ENCODE results near the gene IL17RC. TPM values are rescaled to one million over a fixed set of nuclear protein-coding genes. Genes with fewer than 3 reads are reported as not detected.
"Not testable (repeated sequence)": the region's sequence is repeated elsewhere in the genome, so short reads cannot be mapped to it uniquely, and the experiment has no call there.

The IL17RC gene
- 1 to 10 TPM; 1.2 to 3.5 TPM for total RNA-seq

GRCh38 chr3:9916734-9917680 lies at the start of gene IL17RC:
Gene IL17RC, plus strand, starts transcription at chr3:9917098. Its CDS starts 218 bp downstream, at chr3:9917316.
- ATAC-seq (replicated peaks), result peak; percentile 80
- Mint-ChIP-seq H3K9me3 (no peaks in the 10 kb centered on the region), H3K27ac (peak within 1 kb of the TSS; percentile 38), H3K4me3 (peak within 1 kb of the TSS; percentile 69), H3K27me3 (no peaks in the 10 kb centered on the region), H3K4me1 (peaks cover 10% of the 10 kb centered on the region), H3K36me3 (ENCODE audit: low read depth) (peaks cover 5% of the 10 kb centered on the region)

DNA sequence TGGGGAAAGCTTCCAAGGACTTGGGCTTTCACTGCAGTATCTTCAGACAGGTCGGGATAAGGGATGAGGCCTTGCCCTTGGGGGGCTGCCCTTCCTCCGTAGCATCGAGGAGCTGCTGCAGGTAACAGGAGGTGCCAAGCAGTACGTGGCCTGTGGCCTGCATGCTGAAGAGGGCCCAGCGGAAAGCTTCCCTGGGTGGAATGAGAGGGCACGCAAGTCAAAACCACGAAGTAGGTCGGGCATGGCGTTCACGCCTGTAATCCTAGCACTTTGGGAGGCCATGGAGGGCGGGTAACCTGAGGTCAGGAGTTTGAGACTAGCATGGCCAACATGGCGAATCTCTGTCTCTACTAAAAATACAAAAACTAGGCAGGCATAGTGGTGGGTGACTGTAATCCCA lies 49.8 kb upstream of the IL17RC start:
- Mint-ChIP-seq H3K27me3 (peaks cover 1% of the 10 kb centered on the region), H3K27ac (no peak overlapping the region)

GRCh38 chr3:9869955-9870354 lies 46.9 kb upstream of the IL17RC start:
- H3K4me3 Mint-ChIP-seq, result no peak overlapping the region
- H3K27ac Mint-ChIP-seq, result no peak overlapping the region
- no peaks in the 10 kb centered on the region for H3K4me1 Mint-ChIP-seq
- H3K27me3 Mint-ChIP-seq, result no peaks in the 10 kb centered on the region
- no peak for ATAC-seq (replicated peaks)
- H3K36me3 Mint-ChIP-seq (ENCODE audit: low read depth), result no peaks in the 10 kb centered on the region
- H3K9me3 Mint-ChIP-seq, result no peaks in the 10 kb centered on the region

More for the DNA sequence above, 49.8 kb upstream of the IL17RC start:
- ATAC-seq (replicated peaks), result no peak
- Mint-ChIP-seq H3K9me3 (no peaks in the 10 kb centered on the region), H3K4me3 (no peak overlapping the region), H3K4me1 (no peaks in the 10 kb centered on the region), H3K36me3 (ENCODE audit: low read depth) (no peaks in the 10 kb centered on the region)

- Mint-ChIP-seq H3K9me3 (no peaks in the 10 kb centered on the region), H3K4me3 (no peak overlapping the region), H3K27ac (no peak overlapping the region), H3K36me3 (ENCODE audit: low read depth) (no peaks in the 10 kb centered on the region), H3K4me1 (no peaks in the 10 kb centered on the region), H3K27me3 (no peaks in the 10 kb centered on the region)
- ATAC-seq (replicated peaks), result no peak
Measured at GRCh38 chr3:9870978-9871377, 45.9 kb upstream of the IL17RC start.

GRCh38 chr3:9872067-9872466 lies 44.8 kb upstream of the IL17RC start:
- H3K4me1 Mint-ChIP-seq; H3K4me3 Mint-ChIP-seq; H3K9me3 Mint-ChIP-seq; H3K36me3 Mint-ChIP-seq (ENCODE audit: low read depth); H3K27ac Mint-ChIP-seq; H3K27me3 Mint-ChIP-seq; ATAC-seq (replicated peaks): not testable (repeated sequence)

DNA sequence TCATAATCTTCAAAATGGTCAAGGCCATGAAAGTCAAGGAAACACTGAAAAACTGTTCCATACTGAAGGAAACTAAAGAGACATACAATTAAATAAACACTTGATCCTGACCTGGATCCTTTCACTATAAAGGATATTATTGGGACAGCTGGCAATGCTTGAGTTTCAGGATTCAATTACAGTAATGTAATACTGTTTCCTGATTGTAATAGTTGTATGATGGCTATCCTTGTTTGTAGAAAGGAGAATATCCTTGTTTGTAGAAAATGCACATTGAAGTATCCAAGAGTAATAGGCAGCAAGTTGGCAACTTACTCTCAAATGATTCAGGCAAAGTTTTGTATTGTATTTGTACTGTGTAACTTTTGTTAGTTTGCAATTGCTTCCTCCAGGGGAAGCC lies 41.5 kb upstream of the IL17RC start:
- no peaks in the 10 kb centered on the region for H3K4me1 Mint-ChIP-seq
- H3K9me3 Mint-ChIP-seq, result no peaks in the 10 kb centered on the region
- no peak overlapping the region for H3K4me3 Mint-ChIP-seq
- no peak for ATAC-seq (replicated peaks)
- H3K27me3 Mint-ChIP-seq, result no peaks in the 10 kb centered on the region
- H3K36me3 Mint-ChIP-seq (ENCODE audit: low read depth), result no peaks in the 10 kb centered on the region
- no peak overlapping the region for H3K27ac Mint-ChIP-seq

GRCh38 chr3:9876255-9876654 lies 40.6 kb upstream of the IL17RC start:
- H3K9me3 Mint-ChIP-seq; H3K27me3 Mint-ChIP-seq; H3K4me1 Mint-ChIP-seq; H3K4me3 Mint-ChIP-seq; H3K36me3 Mint-ChIP-seq (ENCODE audit: low read depth); ATAC-seq (replicated peaks); H3K27ac Mint-ChIP-seq: not testable (repeated sequence)

- Mint-ChIP-seq H3K36me3 (ENCODE audit: low read depth) (no peaks in the 10 kb centered on the region), H3K4me3 (no peak overlapping the region), H3K4me1 (no peaks in the 10 kb centered on the region), H3K27ac (no peak overlapping the region), H3K9me3 (no peaks in the 10 kb centered on the region), H3K27me3 (no peaks in the 10 kb centered on the region)
- ATAC-seq (replicated peaks), result peak; percentile 32
Measured at GRCh38 chr3:9876991-9877390, 39.9 kb upstream of the IL17RC start.

- H3K4me3 Mint-ChIP-seq, result no peak overlapping the region
- H3K36me3 Mint-ChIP-seq (ENCODE audit: low read depth), result no peaks in the 10 kb centered on the region
- no peak for ATAC-seq (replicated peaks)
- H3K27me3 Mint-ChIP-seq, result no peaks in the 10 kb centered on the region
- no peak overlapping the region for H3K27ac Mint-ChIP-seq
- no peaks in the 10 kb centered on the region for H3K9me3 Mint-ChIP-seq
- no peaks in the 10 kb centered on the region for H3K4me1 Mint-ChIP-seq
Measured at GRCh38 chr3:9878700-9879099, 38.2 kb upstream of the IL17RC start.

GRCh38 chr3:9879830-9880549 lies 36.9 kb upstream of the IL17RC start, which contains the start of gene CIDEC:
Gene CIDEC, minus strand, starts transcription at chr3:9880253. Its CDS starts 1,767 bp downstream, at chr3:9878486.
- H3K36me3 Mint-ChIP-seq (ENCODE audit: low read depth), result no peaks in the 10 kb centered on the region

DNA sequence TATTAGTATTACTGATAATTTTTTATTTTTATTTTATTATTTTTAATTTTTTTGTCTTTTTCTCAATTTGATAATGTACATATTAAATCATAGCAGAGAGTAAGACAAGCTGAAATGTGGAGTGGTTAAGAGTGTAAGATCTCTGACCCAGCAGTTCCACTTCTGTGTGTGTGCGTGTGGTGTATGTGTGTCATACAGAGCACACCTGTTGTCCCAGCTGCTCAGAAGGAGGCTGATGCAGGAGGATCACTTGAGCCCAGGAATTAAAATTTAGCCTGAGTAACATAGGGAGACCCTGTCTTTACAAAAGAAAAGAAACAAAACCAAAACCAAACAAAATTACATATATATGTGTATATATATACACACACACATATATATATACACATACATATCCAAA lies 35.5 kb upstream of the IL17RC start:
- Mint-ChIP-seq H3K9me3 (no peaks in the 10 kb centered on the region), H3K4me1 (no peaks in the 10 kb centered on the region), H3K27ac (no peak overlapping the region), H3K27me3 (no peaks in the 10 kb centered on the region), H3K36me3 (ENCODE audit: low read depth) (no peaks in the 10 kb centered on the region), H3K4me3 (no peak overlapping the region)
- no peak for ATAC-seq (replicated peaks)

More at GRCh38 chr3:9879830-9880549, 36.9 kb upstream of the IL17RC start, which contains the start of gene CIDEC:
- Mint-ChIP-seq H3K27me3 (no peaks in the 10 kb centered on the region), H3K27ac (no peak within 1 kb of the TSS), H3K4me1 (no peaks in the 10 kb centered on the region), H3K9me3 (no peaks in the 10 kb centered on the region), H3K4me3 (no peak within 1 kb of the TSS)
- no peak for ATAC-seq (replicated peaks)

GRCh38 chr3:9883706-9884554 lies 33.0 kb upstream of the IL17RC start:
- Mint-ChIP-seq H3K4me1 (no peaks in the 10 kb centered on the region), H3K9me3 (no peaks in the 10 kb centered on the region), H3K4me3 (no peak overlapping the region), H3K27me3 (no peaks in the 10 kb centered on the region), H3K36me3 (ENCODE audit: low read depth) (no peaks in the 10 kb centered on the region), H3K27ac (no peak overlapping the region)
- ATAC-seq (replicated peaks), result no peak

- Mint-ChIP-seq H3K36me3 (ENCODE audit: low read depth) (no peaks in the 10 kb centered on the region), H3K4me1 (no peaks in the 10 kb centered on the region), H3K4me3 (no peak overlapping the region), H3K27ac (no peak overlapping the region), H3K9me3 (no peaks in the 10 kb centered on the region), H3K27me3 (no peaks in the 10 kb centered on the region)
- no peak for ATAC-seq (replicated peaks)
Measured at GRCh38 chr3:9884555-9885165, 32.2 kb upstream of the IL17RC start.

DNA sequence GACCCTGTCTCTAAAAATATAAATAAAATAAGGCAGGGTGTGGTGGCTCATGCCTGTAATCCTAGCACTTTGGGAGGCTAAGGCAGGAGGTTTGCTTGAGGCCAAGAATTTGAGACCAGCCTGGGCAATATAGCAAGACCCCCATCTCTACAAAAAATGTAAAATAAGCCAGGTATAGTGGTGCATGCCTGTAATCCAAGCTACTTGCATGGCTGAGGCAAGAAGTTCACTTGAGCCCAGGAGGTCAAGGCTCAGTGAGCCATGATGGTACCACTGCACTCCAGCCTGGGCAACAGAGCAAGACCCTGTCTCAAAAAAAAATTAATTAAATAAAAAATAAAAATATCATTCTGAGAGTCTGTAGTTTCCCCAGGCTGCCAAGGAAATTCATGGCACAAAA lies 30.6 kb upstream of the IL17RC start:
- Mint-ChIP-seq H3K4me3 (no peak overlapping the region), H3K4me1 (no peaks in the 10 kb centered on the region), H3K36me3 (ENCODE audit: low read depth) (peaks cover 11% of the 10 kb centered on the region), H3K27ac (no peak overlapping the region), H3K27me3 (no peaks in the 10 kb centered on the region), H3K9me3 (no peaks in the 10 kb centered on the region)
- ATAC-seq (replicated peaks), result no peak

All from activated T-helper 17 cell treated with anti-CD3 and anti-CD28 coated beads, Interleukin-2, amount 50 U/mL, for 72 hours (primary cell).